ENCODE results near the gene CEP152. TPM values are rescaled to one million over a fixed set of nuclear protein-coding genes. Genes with fewer than 3 reads are reported as not detected.

Gene CEP152
- total and polyA plus RNA-seq, 7 donors = 0.35 to 1.3 (median 0.69) TPM

DNA sequence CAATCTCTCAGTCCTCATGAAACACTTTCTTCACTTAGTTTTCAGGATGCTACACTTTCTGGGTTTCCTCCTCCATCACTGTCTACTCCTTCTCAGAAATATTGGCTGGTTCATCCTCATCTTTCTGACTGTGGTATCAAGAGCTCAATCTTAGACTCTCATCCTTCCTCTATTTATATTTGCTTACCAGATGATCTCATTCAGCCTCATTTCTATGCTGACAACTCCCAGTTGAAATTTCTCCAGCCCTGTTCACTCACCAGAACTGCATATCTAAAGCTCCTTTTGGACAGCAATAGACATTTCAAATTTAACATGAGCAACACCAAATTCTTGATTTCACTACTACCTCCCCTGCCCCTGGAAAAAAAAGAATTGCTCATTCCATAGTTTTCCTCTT, 117.4 kb downstream of the CEP152 start:
- intact Hi-C loops (cut with DNase I) = no loop called here
- Histone ChIP-seq H3K9me3 (no peaks in the 10 kb centered on the region), H3K36me3 (ENCODE audit: insufficient read depth in 1 of 2, low read depth in 1 of 2) (no peaks in the 10 kb centered on the region), H3K27me3 (ENCODE audit: insufficient read depth in 3 of 3, low read length in 2 of 3) (no peaks in the 10 kb centered on the region), H3K4me1 (no peaks in the 10 kb centered on the region), H3K4me3 (no peak overlapping the region), H3K27ac (no peak overlapping the region)
- no peak for DNase-seq
- ATAC-seq = no peak
- TF ChIP-seq, protein P1, sequence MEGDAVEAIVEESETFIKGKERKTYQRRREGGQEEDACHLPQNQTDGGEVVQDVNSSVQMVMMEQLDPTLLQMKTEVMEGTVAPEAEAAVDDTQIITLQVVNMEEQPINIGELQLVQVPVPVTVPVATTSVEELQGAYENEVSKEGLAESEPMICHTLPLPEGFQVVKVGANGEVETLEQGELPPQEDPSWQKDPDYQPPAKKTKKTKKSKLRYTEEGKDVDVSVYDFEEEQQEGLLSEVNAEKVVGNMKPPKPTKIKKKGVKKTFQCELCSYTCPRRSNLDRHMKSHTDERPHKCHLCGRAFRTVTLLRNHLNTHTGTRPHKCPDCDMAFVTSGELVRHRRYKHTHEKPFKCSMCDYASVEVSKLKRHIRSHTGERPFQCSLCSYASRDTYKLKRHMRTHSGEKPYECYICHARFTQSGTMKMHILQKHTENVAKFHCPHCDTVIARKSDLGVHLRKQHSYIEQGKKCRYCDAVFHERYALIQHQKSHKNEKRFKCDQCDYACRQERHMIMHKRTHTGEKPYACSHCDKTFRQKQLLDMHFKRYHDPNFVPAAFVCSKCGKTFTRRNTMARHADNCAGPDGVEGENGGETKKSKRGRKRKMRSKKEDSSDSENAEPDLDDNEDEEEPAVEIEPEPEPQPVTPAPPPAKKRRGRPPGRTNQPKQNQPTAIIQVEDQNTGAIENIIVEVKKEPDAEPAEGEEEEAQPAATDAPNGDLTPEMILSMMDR (IDR thresholded peaks at IDR 0.05) = no peak

DNA sequence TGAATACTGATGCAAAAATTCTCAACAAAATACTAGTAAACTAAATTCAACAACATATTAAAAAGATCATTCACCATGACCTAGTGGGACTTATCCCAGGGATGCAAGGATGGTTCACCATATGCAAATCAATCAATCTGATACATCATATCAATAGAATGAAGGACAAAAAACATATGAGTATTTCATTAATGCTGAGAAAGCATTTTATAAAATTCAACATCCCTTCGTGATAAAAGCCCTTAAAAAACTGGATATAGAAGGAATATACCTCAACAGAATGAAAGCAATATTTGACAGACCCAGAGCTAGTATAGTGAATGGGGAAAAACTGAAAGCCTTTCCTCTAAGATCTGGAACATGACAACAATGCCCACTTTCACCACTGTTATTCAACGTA, 122.4 kb downstream of the CEP152 start:
- H3K27me3 ChIP-seq (ENCODE audit: insufficient read depth in 3 of 3, low read length in 2 of 3) = no peaks in the 10 kb centered on the region
- ATAC-seq (no peak), DNase-seq (no peak)
- H3K27ac ChIP-seq = no peak overlapping the region
- intact Hi-C loops (cut with DNase I) = no loop called here
- no peaks in the 10 kb centered on the region for H3K4me1 ChIP-seq
- H3K9me3 ChIP-seq = no peaks in the 10 kb centered on the region
- H3K4me3 ChIP-seq = no peak overlapping the region
- TF ChIP-seq, protein P1 (IDR thresholded peaks at IDR 0.05) = no peak
- no peaks in the 10 kb centered on the region for H3K36me3 ChIP-seq (ENCODE audit: insufficient read depth in 1 of 2, low read depth in 1 of 2)
- WGBS, 3 donors = 43 to 47% (median 46%) methylated on average over 2 of the region's 2 CpGs

Other genes starting within 250 kb of the CEP152 start
- gene FBN1, start 165.4 kb downstream of the CEP152 start, total RNA-seq = 10 to 100 TPM; 16.4 to 40.6 (median 20.1) TPM
- gene FBN1, start 165.4 kb downstream of the CEP152 start, polyA plus RNA-seq = 1 to 10 TPM; 7.7 to 8.0 (median 7.9) TPM
- gene EID1, start 67.1 kb upstream of the CEP152 start, total RNA-seq = 100 to 1,000 TPM in 2 of 4 donors, 10 to 100 TPM in 2; 73.9 to 120 (median 98.2) TPM
- gene EID1, start 67.1 kb upstream of the CEP152 start, polyA plus RNA-seq = 100 to 1,000 TPM in 1 of 3 donors, 10 to 100 TPM in 2; 60.3 to 100 (median 88.1) TPM
- 1 to 10 TPM in 1 of 4 donors, under 1 TPM in 2, not detected in 1; 0.14 to 1.0 (median 0.49) TPM for gene SHC4, start 152.8 kb upstream of the CEP152 start, total RNA-seq
- gene SHC4, start 152.8 kb upstream of the CEP152 start, polyA plus RNA-seq = under 1 TPM; 0.10 to 0.36 (median 0.14) TPM
- 10 to 100 TPM; 22.0 to 31.9 (median 29.4) TPM for gene SECISBP2L, start 235.4 kb upstream of the CEP152 start, total RNA-seq
- 10 to 100 TPM in 1 of 3 donors, 1 to 10 TPM in 2; 4.5 to 15.3 (median 4.8) TPM for gene SECISBP2L, start 235.4 kb upstream of the CEP152 start, polyA plus RNA-seq